Activated CD4-positive, alpha-beta T cell treated with anti-CD3 and anti-CD28 coated beads for 36 hours (primary cell): ENCODE measurements around the gene JAG1. TPM values are rescaled to one million over a fixed set of nuclear protein-coding genes. Genes with fewer than 3 reads are reported as not detected.
A peak's percentile ranks its signal among the peaks of the same experiment; 100 is the strongest.

ENCODE experiments used
- ATAC-seq: fragments of 200-7000 bp; cut with Tn5 transposase; one replicate; pipeline ENCODE4 v1.10.0; 2021; ENCODE audit warnings: mild to moderate bottlenecking, moderate library complexity
- CTCF ChIA-PET: fragments of 350-600 bp; sonication (Branson Sonifier 250); formaldehyde crosslinking; loops from one replicate; lab custom pipeline; 2021; ENCODE audit warnings: antibody characterized with exemption; lab: Charles Lee
- POLR2A ChIA-PET: fragments of 350-600 bp; sonication (Branson Sonifier 250); formaldehyde crosslinking; loops from one replicate; lab custom pipeline; 2021; ENCODE audit warnings: antibody characterized with exemption, inconsistent platforms; lab: Charles Lee
- DNase-seq: peaks from one replicate; pipeline ENCODE4 v3.0.0-alpha.2; 2020
- H3K27ac Mint-ChIP-seq: one replicate; pipeline ENCODE4 v1.8.0; 2021; ENCODE audit warnings: mixed read lengths
- H3K27me3 Mint-ChIP-seq: one replicate; pipeline ENCODE4 v1.8.0; 2021; ENCODE audit warnings: mixed read lengths
- H3K36me3 Mint-ChIP-seq: one replicate; pipeline ENCODE4 v1.8.0; 2021; ENCODE audit warnings: low read depth, mixed read lengths
- H3K4me1 Mint-ChIP-seq: one replicate; pipeline ENCODE4 v1.8.0; 2021; ENCODE audit warnings: mixed read lengths
- H3K4me3 Mint-ChIP-seq: one replicate; pipeline ENCODE4 v1.8.0; 2021; ENCODE audit warnings: mild to moderate bottlenecking, moderate library complexity, mixed read lengths
- H3K9me3 Mint-ChIP-seq: one replicate; pipeline ENCODE4 v1.8.0; 2021; ENCODE audit warnings: low read depth, mixed read lengths
- intact Hi-C, 2 experiments: fragments of 100-400 bp; cut with DNase I in 1 of 2; cut with micrococcal nuclease in 1 of 2; formaldehyde crosslinking; loops; one replicate each; pipeline versions ENCODE4 v1.14.2 to v1.15.1; 2022 to 2024; cut with DNase I, micrococcal nuclease
- total RNA-seq, 2 experiments: library from RNA; stranded (reverse); gene quantifications; one replicate each; pipeline ENCODE4 v1.2.3, GENCODE V29; 2021

The JAG1 gene
- total RNA-seq, result under 1 TPM; 0.30 to 0.44 TPM

GRCh38 chr20:10673842-10674683, at the start of gene JAG1:
Gene JAG1, minus strand, starts transcription at chr20:10673999. Its CDS starts 469 bp downstream, at chr20:10673530.
- DNase-seq, result peak; percentile 86
- Mint-ChIP-seq H3K9me3 (no peaks in the 10 kb centered on the region), H3K27ac (no peak within 1 kb of the TSS), H3K36me3 (no peaks in the 10 kb centered on the region), H3K4me1 (peaks cover 21% of the 10 kb centered on the region), H3K27me3 (peaks cover 62% of the 10 kb centered on the region), H3K4me3 (peak within 1 kb of the TSS; percentile 71)
- intact Hi-C loops, result loop anchor here (1.0 to 5.0 kb wide), 11 partner anchors 71 to 1218 kb away; partner anchors contain the start of genes MKKS (in 2 of the 2) and SLX4IP (in 1 of the 2)
- ATAC-seq, result peak; percentile 78
- ChIA-PET CTCF (interaction anchor here (1.9 kb wide), 1 partner anchor 239 kb away, joined by 4 read pairs; the partner anchor contains the start of genes MKKS and SLX4IP), POLR2A (no interaction called here)

- no peaks in the 10 kb centered on the region for H3K36me3 Mint-ChIP-seq
- H3K4me1 Mint-ChIP-seq, result no peaks in the 10 kb centered on the region
- no peaks in the 10 kb centered on the region for H3K9me3 Mint-ChIP-seq
- no peak overlapping the region for H3K27ac Mint-ChIP-seq
- ChIA-PET POLR2A (interaction anchor here (0.6 kb wide), 1 partner anchor 120 kb away, joined by 3 read pairs; no protein-coding TSS in a partner anchor), CTCF (no interaction called here)
- DNase-seq (no peak), ATAC-seq (no peak)
- no peak overlapping the region for H3K4me3 Mint-ChIP-seq
- intact Hi-C loops, result no loop called here
- H3K27me3 Mint-ChIP-seq, result peaks cover 22% of the 10 kb centered on the region
Measured at GRCh38 chr20:10721976-10722375, 48.2 kb upstream of the JAG1 start.

GRCh38 chr20:10721137-10721896, 47.5 kb upstream of the JAG1 start:
- Mint-ChIP-seq H3K27ac (no peak overlapping the region), H3K27me3 (peaks cover 24% of the 10 kb centered on the region), H3K4me3 (no peak overlapping the region), H3K9me3 (no peaks in the 10 kb centered on the region), H3K36me3 (no peaks in the 10 kb centered on the region), H3K4me1 (no peaks in the 10 kb centered on the region)
- intact Hi-C loops, result no loop called here
- no peak for DNase-seq
- no peak for ATAC-seq
- ChIA-PET CTCF (no interaction called here), POLR2A (interaction anchor here (0.6 kb wide), 1 partner anchor 120 kb away, joined by 3 read pairs; no protein-coding TSS in a partner anchor)

- Mint-ChIP-seq H3K4me3 (no peak overlapping the region), H3K27ac (no peak overlapping the region), H3K36me3 (no peaks in the 10 kb centered on the region), H3K27me3 (peaks cover 22% of the 10 kb centered on the region), H3K4me1 (no peaks in the 10 kb centered on the region), H3K9me3 (no peaks in the 10 kb centered on the region)
- intact Hi-C loops, result no loop called here
- POLR2A ChIA-PET, result no interaction called here
- CTCF ChIA-PET, result no interaction called here
- DNase-seq (no peak), ATAC-seq (no peak)
Measured at GRCh38 chr20:10720565-10720964, 46.8 kb upstream of the JAG1 start.

GRCh38 chr20:10719740-10720385, 46.1 kb upstream of the JAG1 start:
- Mint-ChIP-seq H3K4me3 (no peak overlapping the region), H3K27ac (no peak overlapping the region), H3K4me1 (no peaks in the 10 kb centered on the region), H3K27me3 (peaks cover 19% of the 10 kb centered on the region), H3K36me3 (no peaks in the 10 kb centered on the region), H3K9me3 (no peaks in the 10 kb centered on the region)
- no peak for DNase-seq
- POLR2A ChIA-PET, result no interaction called here
- CTCF ChIA-PET, result no interaction called here
- no peak for ATAC-seq
- intact Hi-C loops, result no loop called here

- H3K4me3 Mint-ChIP-seq, result no peak overlapping the region
- POLR2A ChIA-PET, result no interaction called here
- CTCF ChIA-PET, result no interaction called here
- ATAC-seq, result no peak
- intact Hi-C loops, result no loop called here
- H3K9me3 Mint-ChIP-seq, result no peaks in the 10 kb centered on the region
- peaks cover 15% of the 10 kb centered on the region for H3K27me3 Mint-ChIP-seq
- H3K4me1 Mint-ChIP-seq, result no peaks in the 10 kb centered on the region
- no peaks in the 10 kb centered on the region for H3K36me3 Mint-ChIP-seq
- no peak overlapping the region for H3K27ac Mint-ChIP-seq
- no peak for DNase-seq
Measured at GRCh38 chr20:10718661-10719060, 44.9 kb upstream of the JAG1 start.

- ChIA-PET POLR2A (no interaction called here), CTCF (no interaction called here)
- DNase-seq (no peak), ATAC-seq (no peak)
- Mint-ChIP-seq H3K36me3 (no peaks in the 10 kb centered on the region), H3K4me1 (no peaks in the 10 kb centered on the region), H3K9me3 (no peaks in the 10 kb centered on the region), H3K27ac (no peak overlapping the region), H3K4me3 (no peak overlapping the region), H3K27me3 (peaks cover 15% of the 10 kb centered on the region)
- intact Hi-C loops, result no loop called here
Measured at GRCh38 chr20:10716855-10717254, 43.1 kb upstream of the JAG1 start.

DNA sequence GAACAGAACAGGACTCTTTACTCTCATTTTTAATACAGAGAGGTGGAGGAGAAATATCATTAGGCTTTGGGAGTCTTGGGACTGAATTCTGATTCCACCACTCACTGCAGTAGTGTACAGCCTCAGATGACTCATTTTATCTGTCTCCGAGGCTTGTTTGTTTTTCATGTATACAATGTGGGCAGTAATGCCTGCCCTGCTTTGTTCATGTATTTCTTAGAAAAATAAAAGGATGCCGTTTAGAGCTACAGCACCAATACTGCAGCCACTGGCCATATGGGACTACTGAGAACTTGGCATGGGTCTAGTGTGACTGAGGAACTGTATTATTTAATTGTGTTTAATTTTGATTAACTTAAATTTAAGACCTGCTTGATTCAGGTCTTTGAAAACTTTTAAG, 41.2 kb upstream of the JAG1 start:
- Mint-ChIP-seq H3K27me3 (peaks cover 6% of the 10 kb centered on the region), H3K4me1 (no peaks in the 10 kb centered on the region), H3K27ac (no peak overlapping the region), H3K36me3 (no peaks in the 10 kb centered on the region), H3K4me3 (no peak overlapping the region), H3K9me3 (no peaks in the 10 kb centered on the region)
- DNase-seq, result no peak
- intact Hi-C loops, result no loop called here
- CTCF ChIA-PET, result interaction anchor here (0.6 kb wide), 1 partner anchor 20 kb away, joined by 4 read pairs; no protein-coding TSS in a partner anchor
- no peak for ATAC-seq
- POLR2A ChIA-PET, result no interaction called here

GRCh38 chr20:10714236-10714975, 40.6 kb upstream of the JAG1 start:
- POLR2A ChIA-PET, result no interaction called here

DNA sequence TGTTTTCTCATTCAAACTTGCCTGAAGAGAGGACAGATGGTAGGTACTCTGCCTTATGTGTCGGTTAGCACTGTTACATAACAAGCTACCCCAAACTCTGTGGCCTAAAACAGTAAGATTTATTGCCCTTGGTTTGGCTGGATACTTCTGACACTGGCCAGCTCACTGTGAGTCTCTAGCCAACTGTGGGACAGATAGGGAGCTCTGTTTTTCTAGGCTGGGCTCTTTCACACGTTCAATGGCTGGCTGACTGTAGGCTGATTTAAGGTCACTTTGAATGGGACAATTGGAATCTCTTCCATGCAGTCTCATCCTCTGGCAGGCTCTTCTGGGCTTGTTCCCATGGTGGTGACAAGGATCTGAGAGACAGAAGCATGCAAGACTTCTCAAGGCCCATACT, 39.4 kb upstream of the JAG1 start:
- POLR2A ChIA-PET, result no interaction called here
- Mint-ChIP-seq H3K36me3 (no peaks in the 10 kb centered on the region), H3K4me1 (no peaks in the 10 kb centered on the region), H3K9me3 (no peaks in the 10 kb centered on the region), H3K4me3 (no peak overlapping the region), H3K27ac (no peak overlapping the region), H3K27me3 (peaks cover 6% of the 10 kb centered on the region)
- ATAC-seq (no peak), DNase-seq (no peak)
- intact Hi-C loops, result no loop called here
- CTCF ChIA-PET, result interaction anchor here (0.6 kb wide), 1 partner anchor 374 kb away, joined by 3 read pairs; no protein-coding TSS in a partner anchor

More at GRCh38 chr20:10714236-10714975, 40.6 kb upstream of the JAG1 start:
- no peaks in the 10 kb centered on the region for H3K36me3 Mint-ChIP-seq
- H3K4me1 Mint-ChIP-seq, result no peaks in the 10 kb centered on the region
- intact Hi-C loops, result no loop called here
- H3K27ac Mint-ChIP-seq, result no peak overlapping the region
- H3K9me3 Mint-ChIP-seq, result no peaks in the 10 kb centered on the region
- H3K27me3 Mint-ChIP-seq, result peaks cover 6% of the 10 kb centered on the region
- CTCF ChIA-PET, result interaction anchor here (0.6 kb wide), 1 partner anchor 20 kb away, joined by 4 read pairs; no protein-coding TSS in a partner anchor
- H3K4me3 Mint-ChIP-seq, result no peak overlapping the region
- no peak for ATAC-seq
- no peak for DNase-seq
